Activated CD8-positive, alpha-beta T cell treated with anti-CD3 and anti-CD28 coated beads for 36 hours (primary cell): ENCODE data around the gene CENPC. TPM values are rescaled to one million over a fixed set of nuclear protein-coding genes. Genes with fewer than 3 reads are reported as not detected.

Experiments used
- ATAC-seq: fragments of 200-7000 bp; cut with Tn5 transposase; one replicate; pipeline ENCODE4 v1.10.0; 2021; ENCODE audit warnings: mild to moderate bottlenecking, moderate library complexity
- CTCF ChIA-PET: fragments of 350-600 bp; sonication (Branson Sonifier 250); formaldehyde crosslinking; loops from one replicate; lab custom pipeline; 2021; ENCODE audit warnings: antibody characterized with exemption; lab: Charles Lee
- POLR2A ChIA-PET: fragments of 350-600 bp; sonication (Branson Sonifier 250); formaldehyde crosslinking; loops from one replicate; lab custom pipeline; 2021; ENCODE audit warnings: antibody characterized with exemption; lab: Charles Lee
- DNase-seq: peaks from one replicate; pipeline ENCODE4 v3.0.0-alpha.2; 2020
- H3K27ac Mint-ChIP-seq: one replicate; pipeline ENCODE4 v1.8.0; 2021; ENCODE audit warnings: mild to moderate bottlenecking, mixed read lengths
- H3K27me3 Mint-ChIP-seq: one replicate; pipeline ENCODE4 v1.8.0; 2021; ENCODE audit warnings: mixed read lengths
- H3K36me3 Mint-ChIP-seq: one replicate; pipeline ENCODE4 v1.8.0; 2021; ENCODE audit warnings: low read depth, mixed read lengths
- H3K4me1 Mint-ChIP-seq: one replicate; pipeline ENCODE4 v1.8.0; 2021; ENCODE audit warnings: low read depth, mixed read lengths
- H3K4me3 Mint-ChIP-seq: one replicate; pipeline ENCODE4 v1.8.0; 2021; ENCODE audit warnings: mild to moderate bottlenecking, moderate library complexity, mixed read lengths
- H3K9me3 Mint-ChIP-seq: one replicate; pipeline ENCODE4 v1.8.0; 2021; ENCODE audit warnings: mixed read lengths
- CTCF ChIP-seq: fragments of 200-600 bp; IDR thresholded peaks from one replicate; pipeline ENCODE4 v1.8.0; 2022; ENCODE audit warnings: antibody characterized with exemption, mild to moderate bottlenecking
- intact Hi-C: fragments of 100-400 bp; cut with micrococcal nuclease; formaldehyde crosslinking; loops from one replicate; pipeline ENCODE4 v1.10.0; 2022
- total RNA-seq, 2 experiments: library from RNA; stranded (reverse); gene quantifications; one replicate each; pipeline ENCODE4 v1.2.3, GENCODE V29; 2021

Gene CENPC
- total RNA-seq, 2 experiments from 2014 or later: 29.1 to 32.0 TPM

DNA sequence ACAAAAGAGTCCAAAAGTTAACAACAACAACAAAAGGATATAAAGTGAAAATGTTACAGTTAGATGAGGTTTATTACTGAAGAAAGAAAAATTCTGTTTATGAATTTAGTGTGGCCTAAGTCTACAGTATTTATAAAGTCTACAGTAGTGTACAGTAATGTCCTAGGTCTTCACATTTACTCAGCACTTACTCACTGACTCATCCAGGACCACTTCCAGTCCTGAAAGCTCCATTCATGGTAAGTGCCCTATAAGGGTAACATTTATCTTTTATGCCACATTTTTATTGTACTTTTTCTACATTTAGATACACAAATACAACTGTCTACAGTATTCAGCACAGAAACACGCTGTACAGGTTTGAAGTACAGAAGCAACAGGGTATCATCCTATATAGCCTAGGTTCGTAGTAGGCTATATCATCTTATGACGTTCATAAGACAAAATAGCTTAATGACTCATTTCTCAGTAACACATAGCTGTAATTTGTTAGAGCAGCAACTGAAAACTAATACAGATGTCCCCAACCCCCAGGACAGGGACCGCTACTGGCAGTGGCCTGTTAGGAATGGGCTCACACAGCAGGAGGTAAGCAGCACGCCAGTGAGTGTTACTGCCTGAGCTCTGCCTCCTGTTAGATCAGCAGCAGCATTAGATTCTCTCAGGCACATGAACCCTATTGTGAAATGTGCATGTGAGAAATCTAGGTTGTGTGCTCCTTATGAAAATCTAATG is 61.3 kb downstream of the CENPC start:
- ChIA-PET POLR2A (interaction anchor here (0.6 kb wide), 1 partner anchor 164 kb away, joined by 4 read pairs; no protein-coding TSS in a partner anchor), CTCF (no interaction called here)
- intact Hi-C loops: no loop called here
- DNase-seq (no peak), ATAC-seq (peak; percentile 39)
- Mint-ChIP-seq H3K4me1 (peaks cover 11% of the 10 kb centered on the region), H3K36me3 (peaks cover 58% of the 10 kb centered on the region), H3K4me3 (no peak overlapping the region), H3K27me3 (no peaks in the 10 kb centered on the region), H3K9me3 (peaks cover 13% of the 10 kb centered on the region), H3K27ac (no peak overlapping the region)
- TF ChIP-seq CTCF: no peak

DNA sequence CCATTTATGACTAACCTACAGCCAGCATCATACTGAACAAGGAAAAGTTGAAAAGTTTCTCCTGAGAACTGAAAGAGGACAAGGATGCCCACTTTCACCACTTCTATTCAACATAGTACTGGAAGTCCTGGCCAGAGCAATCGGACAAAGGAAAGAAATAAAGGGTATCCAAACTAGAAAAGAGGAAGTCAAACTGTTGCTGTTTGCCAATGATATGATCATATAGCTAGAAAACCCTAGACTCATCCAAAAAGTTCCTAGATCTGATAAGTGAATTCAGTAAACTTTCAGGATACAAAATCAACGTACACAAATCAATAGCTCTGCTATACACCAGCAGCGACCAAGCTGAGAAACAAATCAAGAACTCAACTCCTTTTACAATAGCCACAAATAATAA is 64.5 kb downstream of the CENPC start:
- DNase-seq (no peak), ATAC-seq (no peak)
- CTCF ChIA-PET: no interaction called here
- peaks cover 22% of the 10 kb centered on the region for H3K9me3 Mint-ChIP-seq
- POLR2A ChIA-PET: no interaction called here
- peaks cover 83% of the 10 kb centered on the region for H3K36me3 Mint-ChIP-seq
- H3K4me3 Mint-ChIP-seq: no peak overlapping the region
- H3K4me1 Mint-ChIP-seq: peaks cover 9% of the 10 kb centered on the region
- H3K27me3 Mint-ChIP-seq: no peaks in the 10 kb centered on the region
- no peak overlapping the region for H3K27ac Mint-ChIP-seq
- no peak for TF ChIP-seq CTCF
- intact Hi-C loops: no loop called here

DNA sequence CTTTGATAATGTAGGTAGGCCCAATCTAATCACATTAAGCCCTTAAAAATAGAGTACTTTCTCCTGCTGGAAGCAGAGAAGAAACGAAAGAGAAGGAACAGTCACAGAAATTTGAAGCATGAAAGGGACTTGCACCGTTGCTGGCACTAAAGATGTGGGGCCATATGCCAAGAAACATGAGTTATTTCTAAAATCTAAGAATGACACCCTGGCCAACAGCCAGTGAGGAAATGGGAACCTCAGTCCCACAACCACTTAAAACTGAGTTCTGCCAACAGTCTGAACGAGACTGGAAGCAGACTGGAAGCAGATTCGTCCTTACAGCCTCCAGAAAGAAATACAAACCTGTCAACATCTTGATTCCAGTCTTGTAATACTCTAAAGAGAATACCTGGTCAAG is 70.1 kb downstream of the CENPC start:
- intact Hi-C loops: no loop called here
- Mint-ChIP-seq H3K27ac (no peak overlapping the region), H3K9me3 (peaks cover 15% of the 10 kb centered on the region), H3K4me1 (no peaks in the 10 kb centered on the region), H3K36me3 (peaks cover 78% of the 10 kb centered on the region), H3K4me3 (no peak overlapping the region), H3K27me3 (no peaks in the 10 kb centered on the region)
- no peak for TF ChIP-seq CTCF
- ATAC-seq (no peak), DNase-seq (no peak)
- ChIA-PET CTCF (no interaction called here), POLR2A (no interaction called here)

DNA sequence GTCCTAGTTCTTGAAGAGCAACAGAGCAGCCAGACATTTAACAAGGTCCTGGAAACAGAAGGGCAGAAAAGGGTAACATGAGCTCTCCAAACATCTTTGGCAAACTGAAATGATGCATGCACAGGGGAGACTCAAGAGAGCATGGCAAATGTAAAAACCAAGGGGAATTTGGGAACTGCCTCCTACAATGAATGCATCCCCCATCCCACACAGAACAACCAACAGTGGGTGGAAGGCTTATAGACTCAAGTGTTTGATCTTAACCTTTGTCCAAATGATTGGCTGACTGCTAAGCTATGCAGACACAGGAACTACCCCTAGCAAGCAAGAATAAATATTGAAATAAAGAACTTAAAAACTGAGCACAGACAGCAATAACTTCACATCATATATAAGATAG is 74.4 kb downstream of the CENPC start:
- CTCF ChIA-PET: no interaction called here

More for the DNA sequence above, 74.4 kb downstream of the CENPC start:
- H3K4me3 Mint-ChIP-seq: no peak overlapping the region
- H3K27ac Mint-ChIP-seq: no peak overlapping the region
- no peak for TF ChIP-seq CTCF
- POLR2A ChIA-PET: no interaction called here
- intact Hi-C loops: no loop called here
- no peaks in the 10 kb centered on the region for H3K4me1 Mint-ChIP-seq
- no peak for ATAC-seq
- DNase-seq: no peak
- H3K9me3 Mint-ChIP-seq: no peaks in the 10 kb centered on the region
- H3K36me3 Mint-ChIP-seq: peaks cover 51% of the 10 kb centered on the region
- H3K27me3 Mint-ChIP-seq: no peaks in the 10 kb centered on the region
